ENCODE measurements around the gene NLN. TPM values are rescaled to one million over a fixed set of nuclear protein-coding genes. Genes with fewer than 3 reads are reported as not detected.
"Not testable (repeated sequence)": the region's sequence is repeated elsewhere in the genome, so short reads cannot be mapped to it uniquely, and the experiment has no call there.

NLN gene
- total RNA-seq, 4 donors from 2014 or later: 8.7 to 11.9 (median 9.1) TPM

DNA sequence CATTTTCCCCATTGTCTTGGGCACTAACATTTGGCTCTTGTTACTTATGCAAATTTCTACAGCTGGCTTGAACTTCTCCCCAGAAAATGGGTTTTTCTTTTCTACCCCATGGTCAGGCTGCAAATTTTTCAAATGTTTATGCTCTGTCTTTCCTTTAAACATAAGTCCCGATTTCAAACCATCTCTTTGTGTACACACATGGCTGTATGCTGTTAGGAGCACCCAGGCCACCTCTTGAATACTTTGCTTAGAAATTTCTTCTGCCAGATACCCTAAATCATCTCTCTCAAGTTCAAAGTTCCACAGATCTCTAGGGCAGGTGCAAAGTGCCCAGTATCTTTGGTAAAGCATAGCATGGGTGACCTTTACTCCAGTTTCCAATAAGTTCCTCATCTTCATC, 45.6 kb downstream of the NLN start:
- WGBS: 100% methylated on average over 1 of the region's 1 CpG
- TF ChIP-seq POLR2A (IDR thresholded peaks at IDR 0.05; ENCODE audit: low read depth): no peak
- no peak for TF ChIP-seq POLR2AphosphoS5 (IDR thresholded peaks at IDR 0.05)
- no peak for TF ChIP-seq EP300 (IDR thresholded peaks at IDR 0.05)
- TF ChIP-seq, protein P1, sequence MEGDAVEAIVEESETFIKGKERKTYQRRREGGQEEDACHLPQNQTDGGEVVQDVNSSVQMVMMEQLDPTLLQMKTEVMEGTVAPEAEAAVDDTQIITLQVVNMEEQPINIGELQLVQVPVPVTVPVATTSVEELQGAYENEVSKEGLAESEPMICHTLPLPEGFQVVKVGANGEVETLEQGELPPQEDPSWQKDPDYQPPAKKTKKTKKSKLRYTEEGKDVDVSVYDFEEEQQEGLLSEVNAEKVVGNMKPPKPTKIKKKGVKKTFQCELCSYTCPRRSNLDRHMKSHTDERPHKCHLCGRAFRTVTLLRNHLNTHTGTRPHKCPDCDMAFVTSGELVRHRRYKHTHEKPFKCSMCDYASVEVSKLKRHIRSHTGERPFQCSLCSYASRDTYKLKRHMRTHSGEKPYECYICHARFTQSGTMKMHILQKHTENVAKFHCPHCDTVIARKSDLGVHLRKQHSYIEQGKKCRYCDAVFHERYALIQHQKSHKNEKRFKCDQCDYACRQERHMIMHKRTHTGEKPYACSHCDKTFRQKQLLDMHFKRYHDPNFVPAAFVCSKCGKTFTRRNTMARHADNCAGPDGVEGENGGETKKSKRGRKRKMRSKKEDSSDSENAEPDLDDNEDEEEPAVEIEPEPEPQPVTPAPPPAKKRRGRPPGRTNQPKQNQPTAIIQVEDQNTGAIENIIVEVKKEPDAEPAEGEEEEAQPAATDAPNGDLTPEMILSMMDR (IDR thresholded peaks at IDR 0.05): no peak
- H3K4me3 ChIP-seq: no peak overlapping the region
- H3K27me3 ChIP-seq: no peaks in the 10 kb centered on the region
- intact Hi-C loops (cut with DNase I): no loop called here
- no peak overlapping the region for H3K27ac ChIP-seq (replicated peaks in 1 of 4)
- peak; percentile 17 for DNase-seq (ENCODE audit: extremely low spot score)
- no peaks in the 10 kb centered on the region for H3K9me3 ChIP-seq
- peaks cover 0 to 13% (median 0%) of the 10 kb centered on the region in 4 donors for H3K36me3 ChIP-seq
- no peaks in the 10 kb centered on the region for H3K4me1 ChIP-seq

DNA sequence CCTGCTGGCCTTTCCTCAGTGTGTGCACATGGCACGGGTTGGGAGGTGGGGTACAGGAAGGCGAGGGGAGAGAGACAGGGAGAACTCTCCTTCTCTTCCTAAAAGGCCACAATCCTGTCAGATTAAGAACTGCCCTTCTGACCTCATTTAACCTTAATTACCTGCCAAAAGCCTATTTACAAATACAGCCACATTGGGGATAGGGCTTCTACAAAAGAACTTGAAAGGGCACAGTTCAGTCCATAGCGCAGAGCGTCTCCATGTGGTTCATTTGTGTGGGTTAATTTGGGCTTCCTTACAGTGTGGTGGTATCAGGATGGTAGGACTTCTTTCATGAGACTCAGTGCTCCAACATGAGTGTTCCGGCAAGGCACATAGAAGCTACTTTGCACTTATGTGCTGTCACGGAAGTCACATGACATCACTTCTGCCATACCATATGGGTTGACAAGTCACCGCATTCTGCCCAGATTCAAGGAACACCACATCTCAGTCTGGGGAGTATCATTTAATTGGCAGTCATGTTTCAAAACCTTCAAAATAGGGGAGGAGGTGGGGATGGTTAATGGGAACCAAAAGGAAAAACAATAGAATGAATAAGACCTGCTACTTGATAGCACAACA, 46.8 kb downstream of the NLN start:
- H3K4me1 ChIP-seq: no peaks in the 10 kb centered on the region
- H3K4me3 ChIP-seq: no peak overlapping the region
- intact Hi-C loops (cut with DNase I): no loop called here
- no peak overlapping the region for H3K27ac ChIP-seq (replicated peaks in 1 of 4)
- H3K36me3 ChIP-seq: peaks cover 0 to 9% (median 0%) of the 10 kb centered on the region in 4 donors
- WGBS: 99% methylated on average over 7 of the region's 7 CpGs
- no peaks in the 10 kb centered on the region for H3K27me3 ChIP-seq
- TF ChIP-seq EP300 (IDR thresholded peaks at IDR 0.05): no peak
- DNase-seq (ENCODE audit: extremely low spot score): peak; percentile 24
- H3K9me3 ChIP-seq: no peaks in the 10 kb centered on the region

DNA sequence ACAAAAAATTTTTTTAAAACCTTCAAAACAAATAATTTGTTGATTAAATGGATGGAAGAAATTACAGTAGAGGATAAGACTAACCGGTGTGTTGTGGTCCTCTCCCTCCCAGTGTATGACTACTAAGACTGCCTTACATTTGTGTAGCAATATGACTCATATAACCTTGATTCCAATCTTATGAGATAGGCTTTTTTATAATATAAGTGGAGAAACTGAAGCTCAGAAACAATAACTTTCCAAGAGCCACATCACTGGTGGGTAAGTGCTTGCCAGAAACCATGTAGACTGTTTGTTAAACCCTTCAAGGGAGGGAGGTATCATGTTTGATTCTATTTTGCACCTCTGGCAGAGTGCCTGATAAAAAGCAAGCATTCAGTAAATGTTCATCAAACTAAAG, 47.5 kb downstream of the NLN start:
- H3K27ac ChIP-seq (replicated peaks in 1 of 4): no peak overlapping the region
- no peak for TF ChIP-seq POLR2A (IDR thresholded peaks at IDR 0.05; ENCODE audit: low read depth)
- TF ChIP-seq POLR2AphosphoS5 (IDR thresholded peaks at IDR 0.05): no peak
- no peak for TF ChIP-seq EP300 (IDR thresholded peaks at IDR 0.05)
- TF ChIP-seq, protein P1 (IDR thresholded peaks at IDR 0.05): no peak
- WGBS: 0% methylated on average over 1 of the region's 1 CpG
- H3K27me3 ChIP-seq: no peaks in the 10 kb centered on the region
- no peak overlapping the region for H3K4me3 ChIP-seq
- H3K4me1 ChIP-seq: no peaks in the 10 kb centered on the region
- no peaks in the 10 kb centered on the region for H3K9me3 ChIP-seq
- intact Hi-C loops (cut with DNase I): no loop called here
- H3K36me3 ChIP-seq: peaks cover 0 to 9% (median 0%) of the 10 kb centered on the region in 4 donors
- DNase-seq (ENCODE audit: extremely low spot score): peak; percentile 34

DNA sequence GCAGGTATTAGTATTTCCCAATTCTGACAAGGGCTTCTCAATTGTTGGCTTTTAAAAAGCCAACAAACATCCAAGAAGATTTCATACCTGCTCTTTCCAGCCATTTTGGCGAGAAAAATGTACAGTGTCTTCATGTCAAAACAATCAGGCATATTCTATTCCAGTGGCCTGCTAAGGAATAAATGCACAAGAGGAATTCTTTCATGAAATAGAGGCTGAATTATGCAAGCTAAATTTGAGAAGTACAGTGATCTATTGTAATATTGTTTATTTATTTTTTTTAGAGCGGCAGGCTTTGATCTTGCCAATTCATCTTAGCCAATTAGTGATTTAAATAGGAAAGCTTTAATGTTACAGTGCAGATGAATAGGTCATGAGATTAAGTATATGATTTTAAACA, 49.3 kb downstream of the NLN start:
- Histone ChIP-seq H3K36me3 (peaks cover 0 to 16% (median 5%) of the 10 kb centered on the region in 4 donors), H3K9me3 (no peaks in the 10 kb centered on the region), H3K4me3 (no peak overlapping the region), H3K27me3 (no peaks in the 10 kb centered on the region), H3K27ac (replicated peaks in 1 of 4) (no peak overlapping the region), H3K4me1 (no peaks in the 10 kb centered on the region)
- intact Hi-C loops (cut with DNase I): no loop called here
- no peak for DNase-seq (ENCODE audit: extremely low spot score)
- no peak for TF ChIP-seq POLR2AphosphoS5 (IDR thresholded peaks at IDR 0.05)
- TF ChIP-seq, protein P1 (IDR thresholded peaks at IDR 0.05): no peak
- no peak for TF ChIP-seq EP300 (IDR thresholded peaks at IDR 0.05)
- TF ChIP-seq POLR2A (IDR thresholded peaks at IDR 0.05; ENCODE audit: low read depth): no peak
- WGBS: 93% methylated on average over 2 of the region's 2 CpGs

DNA sequence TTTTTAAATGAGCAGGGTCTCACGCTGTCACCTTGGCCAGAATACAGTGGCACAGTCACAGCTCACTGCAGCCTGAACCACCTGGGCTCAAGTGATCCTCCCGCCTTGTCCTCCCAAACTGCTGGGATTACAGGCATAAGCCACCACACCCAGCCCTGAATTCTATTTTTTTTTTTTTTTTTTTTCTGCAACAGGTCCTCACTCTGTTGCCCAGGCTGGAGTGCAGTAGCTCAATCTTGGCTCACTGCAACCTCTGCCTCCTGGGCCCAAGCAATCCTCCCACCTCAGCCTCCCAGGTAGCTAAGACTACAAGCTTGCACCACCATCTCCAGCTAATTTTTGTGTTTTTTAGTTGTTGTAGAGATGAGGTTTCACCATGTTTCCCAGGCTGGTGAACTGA, 51.0 kb downstream of the NLN start:
- WGBS: 98% methylated on average over 2 of the region's 2 CpGs
- intact Hi-C loops (cut with DNase I); H3K9me3 ChIP-seq; H3K4me1 ChIP-seq; H3K36me3 ChIP-seq; H3K4me3 ChIP-seq; H3K27ac ChIP-seq (replicated peaks in 1 of 4); DNase-seq (ENCODE audit: extremely low spot score); H3K27me3 ChIP-seq: not testable (repeated sequence)

DNA sequence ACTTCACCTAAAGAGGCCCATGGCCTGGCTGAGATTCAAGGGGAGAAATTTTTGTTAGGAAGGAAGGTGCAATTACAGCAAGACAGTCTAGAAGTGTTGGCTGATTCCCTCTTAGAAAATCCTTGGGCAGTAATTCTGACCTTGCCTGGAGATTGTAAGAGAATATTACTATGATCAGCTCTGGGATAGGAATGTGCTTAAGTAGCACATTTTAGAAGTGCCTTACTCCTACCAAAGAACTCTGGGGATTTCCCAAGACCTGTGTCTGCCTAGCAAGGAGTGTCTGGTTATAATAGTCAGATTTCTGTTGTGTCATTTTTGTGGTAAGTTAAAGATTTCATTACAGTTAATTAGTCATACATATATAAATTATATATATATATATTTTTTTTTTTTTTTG, 52.3 kb downstream of the NLN start:
- Histone ChIP-seq H3K4me3 (no peak overlapping the region), H3K27ac (replicated peaks in 1 of 4) (no peak overlapping the region), H3K36me3 (peaks cover 0 to 10% (median 3%) of the 10 kb centered on the region in 4 donors), H3K9me3 (no peaks in the 10 kb centered on the region), H3K4me1 (no peaks in the 10 kb centered on the region), H3K27me3 (no peaks in the 10 kb centered on the region)
- TF ChIP-seq, protein P1 (IDR thresholded peaks at IDR 0.05): no peak
- no peak for TF ChIP-seq POLR2A (IDR thresholded peaks at IDR 0.05; ENCODE audit: low read depth)
- no peak for TF ChIP-seq POLR2AphosphoS5 (IDR thresholded peaks at IDR 0.05)
- TF ChIP-seq EP300 (IDR thresholded peaks at IDR 0.05): no peak
- no peak for DNase-seq (ENCODE audit: extremely low spot score)
- intact Hi-C loops (cut with DNase I): no loop called here
